ENCODE data around the gene PFAS.

PFAS gene

GRCh38 chr17:8312726-8313600, 63.9 kb downstream of the PFAS start:
- DNase-seq: no peak

GRCh38 chr17:8314797-8315763, 66.0 kb downstream of the PFAS start:
- DNase-seq: no peak

- no peak for DNase-seq
These were observed 66.7 kb downstream of the PFAS start for GRCh38 chr17:8315764-8316217.

- no peak for DNase-seq
These were observed 69.2 kb downstream of the PFAS start for GRCh38 chr17:8318010-8318935.
